AG08395 (cell line): ENCODE results near the gene AQP12A.
"Not testable (repeated sequence)": the region's sequence is repeated elsewhere in the genome, so short reads cannot be mapped to it uniquely, and the experiment has no call there.

Source experiments
- DNase-seq: peaks from one replicate; pipeline ENCODE4 v3.0.0; 2012; ENCODE audit warnings: mixed read lengths, low spot score

Gene AQP12A

GRCh38 chr2:240691631-240692420 is at the start of gene AQP12A:
Gene AQP12A, plus strand, starts transcription at chr2:240691866. Its CDS starts 48 bp downstream, at chr2:240691914.
- DNase-seq = not testable (repeated sequence)

GRCh38 chr2:240642061-240642805 is 49.4 kb upstream of the AQP12A start:
- DNase-seq = no peak

GRCh38 chr2:240642806-240643092 is 48.9 kb upstream of the AQP12A start:
- DNase-seq = no peak

- no peak for DNase-seq
Observed at GRCh38 chr2:240643093-240643810, 48.4 kb upstream of the AQP12A start.

- no peak for DNase-seq
Observed at GRCh38 chr2:240643811-240644150, 47.9 kb upstream of the AQP12A start.

- DNase-seq = no peak
Observed at GRCh38 chr2:240644171-240644651, 47.5 kb upstream of the AQP12A start.

- no peak for DNase-seq
Observed at GRCh38 chr2:240644859-240645301, 46.8 kb upstream of the AQP12A start.

GRCh38 chr2:240645346-240645745 is 46.3 kb upstream of the AQP12A start:
- no peak for DNase-seq

GRCh38 chr2:240645801-240646175 is 45.9 kb upstream of the AQP12A start:
- DNase-seq = no peak

GRCh38 chr2:240646176-240646899 is 45.3 kb upstream of the AQP12A start:
- DNase-seq = no peak

GRCh38 chr2:240646900-240647502 is 44.7 kb upstream of the AQP12A start:
- DNase-seq = no peak

GRCh38 chr2:240647503-240648154 is 44.0 kb upstream of the AQP12A start:
- no peak for DNase-seq

- DNase-seq = no peak
Observed at GRCh38 chr2:240648155-240648649, 43.5 kb upstream of the AQP12A start.

GRCh38 chr2:240648650-240649275 is 42.9 kb upstream of the AQP12A start:
- DNase-seq = no peak

GRCh38 chr2:240649331-240649730 is 42.3 kb upstream of the AQP12A start:
- no peak for DNase-seq

GRCh38 chr2:240650254-240650965 is 41.3 kb upstream of the AQP12A start:
- DNase-seq = no peak

GRCh38 chr2:240651185-240651584 is 40.5 kb upstream of the AQP12A start:
- no peak for DNase-seq

GRCh38 chr2:240655931-240656886 is 35.5 kb upstream of the AQP12A start:
- peak; percentile 48 for DNase-seq

- not testable (repeated sequence) for DNase-seq
Observed at GRCh38 chr2:240659883-240660282, 31.8 kb upstream of the AQP12A start.
